ENCODE results near the gene ZNF487.

DNA sequence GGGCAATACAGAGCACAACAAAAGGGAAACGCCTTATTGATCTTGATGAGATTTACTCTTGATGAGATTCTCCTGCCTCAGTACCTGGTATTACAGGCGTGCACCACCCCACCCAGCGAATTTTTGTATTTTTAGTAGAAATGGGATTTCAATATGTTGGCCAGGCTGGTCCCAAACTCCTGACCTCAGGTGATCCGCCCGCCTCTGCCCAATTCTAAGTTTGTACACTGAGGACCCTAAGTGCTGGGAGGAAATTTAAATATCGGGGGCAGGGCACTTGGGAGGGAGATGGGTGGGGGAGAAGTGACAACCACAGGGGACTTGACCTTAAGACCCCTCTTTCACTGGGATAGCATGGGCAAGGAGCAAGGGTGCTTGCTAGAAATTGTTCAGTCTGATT is 42.0 kb upstream of the ZNF487 start:
- TF ChIP-seq, protein P1, sequence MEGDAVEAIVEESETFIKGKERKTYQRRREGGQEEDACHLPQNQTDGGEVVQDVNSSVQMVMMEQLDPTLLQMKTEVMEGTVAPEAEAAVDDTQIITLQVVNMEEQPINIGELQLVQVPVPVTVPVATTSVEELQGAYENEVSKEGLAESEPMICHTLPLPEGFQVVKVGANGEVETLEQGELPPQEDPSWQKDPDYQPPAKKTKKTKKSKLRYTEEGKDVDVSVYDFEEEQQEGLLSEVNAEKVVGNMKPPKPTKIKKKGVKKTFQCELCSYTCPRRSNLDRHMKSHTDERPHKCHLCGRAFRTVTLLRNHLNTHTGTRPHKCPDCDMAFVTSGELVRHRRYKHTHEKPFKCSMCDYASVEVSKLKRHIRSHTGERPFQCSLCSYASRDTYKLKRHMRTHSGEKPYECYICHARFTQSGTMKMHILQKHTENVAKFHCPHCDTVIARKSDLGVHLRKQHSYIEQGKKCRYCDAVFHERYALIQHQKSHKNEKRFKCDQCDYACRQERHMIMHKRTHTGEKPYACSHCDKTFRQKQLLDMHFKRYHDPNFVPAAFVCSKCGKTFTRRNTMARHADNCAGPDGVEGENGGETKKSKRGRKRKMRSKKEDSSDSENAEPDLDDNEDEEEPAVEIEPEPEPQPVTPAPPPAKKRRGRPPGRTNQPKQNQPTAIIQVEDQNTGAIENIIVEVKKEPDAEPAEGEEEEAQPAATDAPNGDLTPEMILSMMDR (IDR thresholded peaks at IDR 0.05) = no peak
- TF ChIP-seq POLR2AphosphoS5 (IDR thresholded peaks at IDR 0.05; ENCODE audit: low read depth, low read length) (no peak), TCF7L2 (IDR thresholded peaks at IDR 0.05; ENCODE audit: low read depth, low read length) (no peak)

Data from Panc1 (cell line).